WTC11 (cell line): Measurements from ENCODE around the gene RELCH. TPM values are rescaled to one million over a fixed set of nuclear protein-coding genes. Genes with fewer than 3 reads are reported as not detected.

Experiments
- ATAC-seq: fragments of 200-7000 bp; cut with Tn5 transposase; 2 replicates; pipeline ENCODE4 v1.10.0; 2021; ENCODE audit warnings: mild to moderate bottlenecking, moderate library complexity
- CTCF ChIA-PET: fragments of 300-600 bp; sonication (Branson Sonifier 250); formaldehyde crosslinking; loops from one replicate; lab custom pipeline; 2021; ENCODE audit warnings: antibody characterized with exemption; lab: Charles Lee
- POLR2A ChIA-PET: fragments of 350-600 bp; sonication (Branson Sonifier 250); formaldehyde crosslinking; loops from one replicate; lab custom pipeline; 2021; ENCODE audit warnings: antibody characterized with exemption; lab: Charles Lee
- DNase-seq: peaks from one replicate; pipeline ENCODE4 v3.0.0; 2021; ENCODE audit warnings: low spot score
- H3K27ac Mint-ChIP-seq: 2 replicates; pipeline ENCODE4 v1.8.0; 2021; ENCODE audit warnings: mixed read lengths
- H3K27me3 Mint-ChIP-seq: 2 replicates; pipeline ENCODE4 v1.8.0; 2021; ENCODE audit warnings: low read depth, mild to moderate bottlenecking, moderate library complexity, mixed read lengths
- H3K36me3 Mint-ChIP-seq: 2 replicates; pipeline ENCODE4 v1.8.0; 2021; ENCODE audit warnings: mixed read lengths
- H3K4me1 Mint-ChIP-seq: 2 replicates; pipeline ENCODE4 v1.8.0; 2022; ENCODE audit warnings: mixed read lengths
- H3K4me3 Mint-ChIP-seq: 2 replicates; pipeline ENCODE4 v1.8.0; 2021; ENCODE audit warnings: mild to moderate bottlenecking, moderate library complexity, mixed read lengths
- H3K9me3 Mint-ChIP-seq: 2 replicates; pipeline ENCODE4 v1.8.0; 2021; ENCODE audit warnings: mixed read lengths
- AFF4 ChIP-seq: sonication (generic); formaldehyde crosslinking; IDR thresholded peaks from 2 replicates; pipeline ENCODE4 v1.8.1; 2023; ENCODE audit warnings: mild to moderate bottlenecking, missing genetic modification reagents, borderline replicate concordance
- CREM ChIP-seq: sonication (generic); formaldehyde crosslinking; IDR thresholded peaks from 2 replicates; pipeline ENCODE4 v1.8.1; 2022; ENCODE audit warnings: mild to moderate bottlenecking, missing genetic modification reagents, moderate library complexity
- CTCF ChIP-seq: fragments of 200-600 bp; IDR thresholded peaks from 2 replicates; pipeline ENCODE4 v1.8.0; 2022; ENCODE audit warnings: antibody characterized with exemption
- E2F4 ChIP-seq: sonication (generic); formaldehyde crosslinking; IDR thresholded peaks from 2 replicates; pipeline ENCODE4 v1.8.1; 2022; ENCODE audit warnings: low read depth, mild to moderate bottlenecking, moderate library complexity, missing genetic modification reagents, borderline replicate concordance
- FOXK1 ChIP-seq: sonication (generic); formaldehyde crosslinking; IDR thresholded peaks from 2 replicates; pipeline ENCODE4 v1.8.0; 2022; ENCODE audit warnings: mild to moderate bottlenecking, moderate library complexity, missing genetic modification reagents
- FOXP1 ChIP-seq: sonication (generic); formaldehyde crosslinking; IDR thresholded peaks from 2 replicates; pipeline ENCODE4 v1.8.0; 2022; ENCODE audit warnings: missing genetic modification reagents, mild to moderate bottlenecking, moderate library complexity, borderline replicate concordance
- GRHL2 ChIP-seq: fragments of 250-450 bp; sonication (Bioruptor Pico); IDR thresholded peaks from 2 replicates; pipeline ENCODE4 v1.8.0; 2022; ENCODE audit warnings: mild to moderate bottlenecking, moderate library complexity; ENCODE audit not compliant: insufficient replicate concordance, severe bottlenecking
- GTF2I ChIP-seq: fragments of 250-450 bp; sonication (Bioruptor Pico); conservative IDR thresholded peaks from 2 replicates; pipeline ENCODE4 v1.4.0; 2021; ENCODE audit warnings: mild to moderate bottlenecking
- IRF2 ChIP-seq: sonication (generic); formaldehyde crosslinking; IDR thresholded peaks from 2 replicates; pipeline ENCODE4 v1.8.0; 2022; ENCODE audit warnings: low read depth, missing genetic modification reagents, borderline replicate concordance
- JUN ChIP-seq: sonication (generic); formaldehyde crosslinking; IDR thresholded peaks from 2 replicates; pipeline ENCODE4 v1.8.0; 2023; ENCODE audit warnings: mild to moderate bottlenecking, missing genetic modification reagents
- KAT7 ChIP-seq: sonication (generic); formaldehyde crosslinking; IDR thresholded peaks from 2 replicates; pipeline ENCODE4 v1.8.1; 2023; ENCODE audit warnings: missing genetic modification reagents, mild to moderate bottlenecking, borderline replicate concordance
- NFATC4 ChIP-seq: fragments of 250-450 bp; sonication (Bioruptor Pico); IDR thresholded peaks from 2 replicates; pipeline ENCODE4 v1.9.0; 2021; ENCODE audit warnings: mild to moderate bottlenecking
- OVOL2 ChIP-seq: fragments of 250-450 bp; sonication (Bioruptor Pico); IDR thresholded peaks from 2 replicates; pipeline ENCODE4 v1.9.0; 2021; ENCODE audit warnings: mild to moderate bottlenecking, borderline replicate concordance
- RORB ChIP-seq: fragments of 250-450 bp; sonication (Bioruptor Pico); IDR thresholded peaks from 2 replicates; pipeline ENCODE4 v1.9.0; 2021; ENCODE audit warnings: mild to moderate bottlenecking
- SMAD3 ChIP-seq: sonication (generic); formaldehyde crosslinking; IDR thresholded peaks from 2 replicates; pipeline ENCODE4 v1.8.0; 2022; ENCODE audit warnings: missing genetic modification reagents, mild to moderate bottlenecking, borderline replicate concordance
- SP1 ChIP-seq: sonication (generic); formaldehyde crosslinking; conservative IDR thresholded peaks from 2 replicates; pipeline ENCODE4 v1.8.1; 2022; ENCODE audit warnings: missing genetic modification reagents
- TEAD1 ChIP-seq: sonication (generic); formaldehyde crosslinking; IDR thresholded peaks from 2 replicates; pipeline ENCODE4 v1.8.0; 2022; ENCODE audit warnings: mild to moderate bottlenecking, missing genetic modification reagents
- ZBTB21 ChIP-seq: sonication (generic); formaldehyde crosslinking; IDR thresholded peaks from 2 replicates; pipeline ENCODE4 v1.8.1; 2023; ENCODE audit warnings: mild to moderate bottlenecking, missing genetic modification reagents, borderline replicate concordance
- ZNF138 ChIP-seq: sonication (generic); formaldehyde crosslinking; conservative IDR thresholded peaks from 2 replicates; pipeline ENCODE4 v1.8.1; 2022; ENCODE audit warnings: mild to moderate bottlenecking, moderate library complexity, missing genetic modification reagents
- ZNF423 ChIP-seq: fragments of 250-450 bp; sonication (Bioruptor Pico); IDR thresholded peaks from 2 replicates; pipeline ENCODE4 v2.1.2; 2022; ENCODE audit warnings: mild to moderate bottlenecking, moderate library complexity
- total RNA-seq: library from RNA; stranded (reverse); gene quantifications from 3 replicates; pipeline ENCODE4 v1.2.3, GENCODE V29; 2021
- TF ChIP-seq, protein P1 (sequence below): sonication (generic); formaldehyde crosslinking; IDR thresholded peaks from 2 replicates; pipeline ENCODE4 v1.8.0; 2022; ENCODE audit warnings: mild to moderate bottlenecking, missing genetic modification reagents
- TF ChIP-seq, protein P2 (sequence below): sonication (generic); formaldehyde crosslinking; IDR thresholded peaks from 2 replicates; pipeline ENCODE4 v1.8.1; 2023; ENCODE audit warnings: mild to moderate bottlenecking, moderate library complexity, missing genetic modification reagents
- TF ChIP-seq, protein P3 (sequence below): sonication (generic); formaldehyde crosslinking; IDR thresholded peaks from 2 replicates; pipeline ENCODE4 v1.8.0; 2023; ENCODE audit warnings: missing genetic modification reagents

RELCH gene
- total RNA-seq, 1 experiment from 2014 or later, result 30.2 TPM

DNA sequence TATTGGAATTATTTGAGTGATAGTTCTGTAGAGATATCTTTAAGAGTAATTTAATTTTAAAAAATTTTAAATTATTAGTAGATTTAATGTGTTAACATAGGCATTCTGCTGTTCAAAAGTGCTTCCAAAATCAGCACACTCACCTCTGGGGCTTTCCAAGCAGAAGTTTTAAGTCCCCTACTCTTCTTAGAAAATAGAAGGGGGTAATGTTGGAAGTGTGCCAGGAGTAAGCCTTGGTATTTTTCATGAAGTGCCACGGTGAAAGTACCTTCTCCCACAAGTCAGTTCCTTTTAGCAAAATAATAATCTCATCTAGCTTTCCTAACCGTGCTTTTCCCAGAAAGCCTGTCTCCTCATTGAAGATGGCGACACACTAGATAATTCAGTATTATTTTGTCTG, 134.1 kb downstream of the RELCH start (continued):
- TF ChIP-seq JUN, result no peak

DNA sequence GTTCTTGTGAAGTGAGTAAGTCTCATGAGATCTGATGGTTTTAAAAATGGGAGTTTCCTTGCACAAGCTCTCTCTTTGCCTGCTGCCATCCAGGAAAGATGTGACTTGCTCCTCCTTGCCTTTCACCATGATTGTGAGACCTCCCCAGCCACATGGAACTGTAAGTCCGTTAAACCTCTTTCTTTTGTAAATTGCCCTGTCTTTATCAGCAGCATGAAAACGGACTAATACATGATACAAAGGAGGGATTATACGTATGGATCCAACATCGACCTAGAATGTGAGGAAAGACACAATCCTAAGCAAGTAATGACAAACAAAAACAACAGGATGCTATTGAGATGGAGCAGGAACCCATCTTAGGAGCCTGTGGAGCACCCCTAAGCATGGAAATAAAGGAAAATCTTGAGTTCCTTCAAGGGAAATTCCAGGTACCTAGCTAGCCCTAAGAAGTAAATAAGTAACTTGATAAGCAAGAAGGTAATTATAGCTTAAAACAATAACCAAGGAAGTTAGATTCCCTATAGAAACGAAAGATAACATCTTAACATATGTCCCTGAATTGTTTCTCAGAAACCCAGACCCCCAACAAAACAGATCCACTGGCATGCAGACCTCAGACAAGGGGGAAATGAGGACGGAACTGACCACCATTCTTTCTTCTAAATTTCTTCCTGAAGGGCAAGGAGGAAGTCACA, 136.6 kb downstream of the RELCH start:
- Mint-ChIP-seq H3K4me1 (peaks cover 47% of the 10 kb centered on the region), H3K27me3 (peaks cover 55% of the 10 kb centered on the region), H3K36me3 (no peaks in the 10 kb centered on the region), H3K27ac (no peak overlapping the region), H3K4me3 (peak overlapping the region; percentile 72), H3K9me3 (no peaks in the 10 kb centered on the region)
- no peak for DNase-seq
- ATAC-seq, result peak; percentile 36
- CTCF ChIA-PET, result interaction anchor here (0.8 to 2.8 kb wide), 11 partner anchors 8 to 263 kb away, joined by 3 to 10 read pairs (median 7); partner anchors contain the start of gene ZCCHC2
- POLR2A ChIA-PET, result no interaction called here
- TF ChIP-seq GTF2I (CRISPR knock-in tag) (no peak), ZBTB21 (CRISPR knock-in tag) (no peak), SP1 (CRISPR knock-in tag) (peak; percentile 69), CREM (CRISPR knock-in tag) (no peak), TEAD1 (peak; percentile 34; the same call in 1 of the 2 replicates), ZNF423 (CRISPR knock-in tag) (no peak), GRHL2 (CRISPR knock-in tag) (no peak), CTCF (no peak), ZNF138 (no peak), IRF2 (no peak), FOXK1 (CRISPR knock-in tag) (peak; percentile 67; the same call in 1 of the 2 replicates), AFF4 (CRISPR knock-in tag) (no peak), FOXP1 (CRISPR knock-in tag) (no peak), E2F4 (CRISPR knock-in tag) (no peak), OVOL2 (CRISPR knock-in tag) (no peak), KAT7 (CRISPR knock-in tag) (no peak), RORB (no peak), NFATC4 (CRISPR knock-in tag) (no peak), SMAD3 (CRISPR knock-in tag) (no peak)
- TF ChIP-seq, protein P1, sequence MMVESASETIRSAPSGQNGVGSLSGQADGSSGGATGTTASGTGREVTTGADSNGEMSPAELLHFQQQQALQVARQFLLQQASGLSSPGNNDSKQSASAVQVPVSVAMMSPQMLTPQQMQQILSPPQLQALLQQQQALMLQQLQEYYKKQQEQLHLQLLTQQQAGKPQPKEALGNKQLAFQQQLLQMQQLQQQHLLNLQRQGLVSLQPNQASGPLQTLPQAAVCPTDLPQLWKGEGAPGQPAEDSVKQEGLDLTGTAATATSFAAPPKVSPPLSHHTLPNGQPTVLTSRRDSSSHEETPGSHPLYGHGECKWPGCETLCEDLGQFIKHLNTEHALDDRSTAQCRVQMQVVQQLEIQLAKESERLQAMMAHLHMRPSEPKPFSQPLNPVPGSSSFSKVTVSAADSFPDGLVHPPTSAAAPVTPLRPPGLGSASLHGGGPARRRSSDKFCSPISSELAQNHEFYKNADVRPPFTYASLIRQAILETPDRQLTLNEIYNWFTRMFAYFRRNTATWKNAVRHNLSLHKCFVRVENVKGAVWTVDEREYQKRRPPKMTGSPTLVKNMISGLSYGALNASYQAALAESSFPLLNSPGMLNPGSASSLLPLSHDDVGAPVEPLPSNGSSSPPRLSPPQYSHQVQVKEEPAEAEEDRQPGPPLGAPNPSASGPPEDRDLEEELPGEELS (CRISPR knock-in tag), result peak; percentile 30; the same call in 1 of the 2 replicates
- TF ChIP-seq, protein P2, sequence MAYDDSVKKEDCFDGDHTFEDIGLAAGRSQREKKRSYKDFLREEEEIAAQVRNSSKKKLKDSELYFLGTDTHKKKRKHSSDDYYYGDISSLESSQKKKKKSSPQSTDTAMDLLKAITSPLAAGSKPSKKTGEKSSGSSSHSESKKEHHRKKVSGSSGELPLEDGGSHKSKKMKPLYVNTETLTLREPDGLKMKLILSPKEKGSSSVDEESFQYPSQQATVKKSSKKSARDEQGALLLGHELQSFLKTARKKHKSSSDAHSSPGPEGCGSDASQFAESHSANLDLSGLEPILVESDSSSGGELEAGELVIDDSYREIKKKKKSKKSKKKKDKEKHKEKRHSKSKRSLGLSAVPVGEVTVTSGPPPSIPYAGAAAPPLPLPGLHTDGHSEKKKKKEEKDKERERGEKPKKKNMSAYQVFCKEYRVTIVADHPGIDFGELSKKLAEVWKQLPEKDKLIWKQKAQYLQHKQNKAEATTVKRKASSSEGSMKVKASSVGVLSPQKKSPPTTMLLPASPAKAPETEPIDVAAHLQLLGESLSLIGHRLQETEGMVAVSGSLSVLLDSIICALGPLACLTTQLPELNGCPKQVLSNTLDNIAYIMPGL, result no peak
- TF ChIP-seq, protein P3, sequence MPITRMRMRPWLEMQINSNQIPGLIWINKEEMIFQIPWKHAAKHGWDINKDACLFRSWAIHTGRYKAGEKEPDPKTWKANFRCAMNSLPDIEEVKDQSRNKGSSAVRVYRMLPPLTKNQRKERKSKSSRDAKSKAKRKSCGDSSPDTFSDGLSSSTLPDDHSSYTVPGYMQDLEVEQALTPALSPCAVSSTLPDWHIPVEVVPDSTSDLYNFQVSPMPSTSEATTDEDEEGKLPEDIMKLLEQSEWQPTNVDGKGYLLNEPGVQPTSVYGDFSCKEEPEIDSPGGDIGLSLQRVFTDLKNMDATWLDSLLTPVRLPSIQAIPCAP (CRISPR knock-in tag), result no peak
